Measurements from ENCODE around the gene DYRK1B. TPM values are rescaled to one million over a fixed set of nuclear protein-coding genes. Genes with fewer than 3 reads are reported as not detected.
A peak's percentile ranks its signal among the peaks of the same experiment; 100 is the strongest.

The DYRK1B gene
- total RNA-seq, 1 donor from 2014 or later = 16.7 TPM

DNA sequence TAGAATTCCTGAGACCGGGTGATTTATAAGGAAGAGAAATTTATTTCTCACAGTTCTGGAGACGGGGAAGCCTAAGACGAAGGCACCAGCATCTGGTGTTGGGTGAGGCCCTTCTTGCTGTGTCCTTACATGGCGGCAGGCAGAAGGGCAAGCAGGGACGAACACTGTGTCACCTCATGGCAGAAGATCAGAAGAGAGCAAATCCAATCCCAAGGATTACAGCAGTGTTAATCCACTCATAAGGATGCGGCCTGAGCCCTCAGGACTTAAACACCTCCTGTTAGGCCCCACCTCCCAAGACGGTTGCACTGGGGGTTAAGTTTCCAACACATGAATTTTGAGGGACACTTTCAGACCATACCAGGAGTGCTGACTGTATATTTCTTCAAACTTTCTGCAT lies 18.9 kb upstream of the DYRK1B start:
- DNase-seq = no peak
- no peak overlapping the region for H3K4me3 ChIP-seq
- intact Hi-C loops (cut with DNase I) = no loop called here
- no peak overlapping the region for H3K27ac ChIP-seq
- no peaks in the 10 kb centered on the region for H3K36me3 ChIP-seq
- no peak for ATAC-seq
- no peaks in the 10 kb centered on the region for H3K27me3 ChIP-seq
- TF ChIP-seq, protein P1, sequence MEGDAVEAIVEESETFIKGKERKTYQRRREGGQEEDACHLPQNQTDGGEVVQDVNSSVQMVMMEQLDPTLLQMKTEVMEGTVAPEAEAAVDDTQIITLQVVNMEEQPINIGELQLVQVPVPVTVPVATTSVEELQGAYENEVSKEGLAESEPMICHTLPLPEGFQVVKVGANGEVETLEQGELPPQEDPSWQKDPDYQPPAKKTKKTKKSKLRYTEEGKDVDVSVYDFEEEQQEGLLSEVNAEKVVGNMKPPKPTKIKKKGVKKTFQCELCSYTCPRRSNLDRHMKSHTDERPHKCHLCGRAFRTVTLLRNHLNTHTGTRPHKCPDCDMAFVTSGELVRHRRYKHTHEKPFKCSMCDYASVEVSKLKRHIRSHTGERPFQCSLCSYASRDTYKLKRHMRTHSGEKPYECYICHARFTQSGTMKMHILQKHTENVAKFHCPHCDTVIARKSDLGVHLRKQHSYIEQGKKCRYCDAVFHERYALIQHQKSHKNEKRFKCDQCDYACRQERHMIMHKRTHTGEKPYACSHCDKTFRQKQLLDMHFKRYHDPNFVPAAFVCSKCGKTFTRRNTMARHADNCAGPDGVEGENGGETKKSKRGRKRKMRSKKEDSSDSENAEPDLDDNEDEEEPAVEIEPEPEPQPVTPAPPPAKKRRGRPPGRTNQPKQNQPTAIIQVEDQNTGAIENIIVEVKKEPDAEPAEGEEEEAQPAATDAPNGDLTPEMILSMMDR (IDR thresholded peaks at IDR 0.05) = no peak
- H3K9me3 ChIP-seq = no peaks in the 10 kb centered on the region
- H3K4me1 ChIP-seq = no peaks in the 10 kb centered on the region

DNA sequence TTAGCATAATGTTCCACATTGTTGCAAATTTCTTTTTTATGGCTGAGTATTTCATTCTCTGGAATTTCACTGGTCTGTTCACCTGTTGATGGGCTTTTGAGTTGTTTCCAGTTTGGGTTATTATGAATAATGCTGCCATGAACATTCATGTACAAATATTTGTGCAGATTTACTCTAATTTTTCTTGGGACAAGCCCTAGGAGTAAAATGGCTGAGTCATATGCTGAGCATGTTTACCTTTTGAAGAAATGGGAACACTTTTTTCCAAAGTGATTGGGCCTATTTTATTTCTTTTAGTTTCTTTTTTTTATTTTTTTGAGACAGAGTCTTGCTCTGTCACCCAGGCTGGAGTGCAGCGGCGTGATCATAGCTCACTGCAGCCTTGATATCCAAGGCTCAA lies 16.9 kb upstream of the DYRK1B start:
- Histone ChIP-seq H3K4me1 (peaks cover 6% of the 10 kb centered on the region), H3K27ac (no peak overlapping the region), H3K27me3 (no peaks in the 10 kb centered on the region), H3K4me3 (no peak overlapping the region), H3K9me3 (no peaks in the 10 kb centered on the region), H3K36me3 (no peaks in the 10 kb centered on the region)
- intact Hi-C loops (cut with DNase I) = no loop called here
- DNase-seq = no peak
- TF ChIP-seq, protein P1 (IDR thresholded peaks at IDR 0.05) = no peak
- ATAC-seq = no peak

DNA sequence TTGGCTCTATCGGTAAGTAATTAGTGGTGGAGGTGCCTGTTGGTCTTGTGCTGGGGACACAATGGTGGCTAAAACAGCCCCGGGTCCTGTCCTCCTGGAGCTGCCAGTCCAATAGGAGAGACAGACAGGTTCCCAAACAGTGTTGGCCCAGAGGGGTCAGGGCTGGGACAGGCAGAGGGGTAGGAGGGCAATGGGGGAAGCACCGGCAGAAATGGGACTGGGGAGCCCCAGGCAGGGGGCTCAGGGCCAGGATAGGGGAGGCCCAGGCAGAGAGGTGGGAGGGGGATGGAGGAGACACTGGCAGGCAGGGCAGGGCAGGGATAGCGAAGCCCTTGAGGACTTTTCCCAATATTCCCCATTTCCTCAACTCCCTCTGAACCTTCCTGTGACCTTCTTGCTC lies 14.4 kb upstream of the DYRK1B start:
- no peak overlapping the region for H3K27ac ChIP-seq
- TF ChIP-seq, protein P1 (IDR thresholded peaks at IDR 0.05) = no peak
- H3K4me3 ChIP-seq = no peak overlapping the region
- no peaks in the 10 kb centered on the region for H3K27me3 ChIP-seq
- no peaks in the 10 kb centered on the region for H3K9me3 ChIP-seq
- H3K4me1 ChIP-seq = peaks cover 22% of the 10 kb centered on the region
- no peak for DNase-seq
- H3K36me3 ChIP-seq = no peaks in the 10 kb centered on the region
- ATAC-seq = no peak
- intact Hi-C loops (cut with DNase I) = no loop called here

DNA sequence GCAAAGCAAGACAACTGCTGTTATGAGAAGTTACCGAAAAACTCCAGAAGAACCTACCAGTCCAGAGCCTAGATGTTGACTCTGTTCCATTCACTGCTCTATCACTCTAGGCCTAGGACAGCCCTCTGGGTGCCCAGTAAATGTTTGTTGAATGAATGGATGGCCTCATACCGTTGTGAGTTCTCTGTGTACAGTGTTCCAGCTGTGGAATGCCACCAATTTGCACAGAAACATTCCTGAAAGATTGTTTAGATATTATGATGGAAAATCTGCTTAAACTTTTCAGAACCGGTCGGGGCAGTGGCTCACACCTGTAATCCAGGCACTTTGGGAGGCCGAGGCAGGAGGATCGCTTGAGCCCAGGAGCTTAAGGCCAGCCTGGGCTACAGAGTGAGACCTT lies 13.6 kb upstream of the DYRK1B start:
- Histone ChIP-seq H3K27me3 (no peaks in the 10 kb centered on the region), H3K4me3 (no peak overlapping the region), H3K4me1 (peaks cover 26% of the 10 kb centered on the region), H3K36me3 (no peaks in the 10 kb centered on the region), H3K9me3 (no peaks in the 10 kb centered on the region), H3K27ac (no peak overlapping the region)
- TF ChIP-seq, protein P1 (IDR thresholded peaks at IDR 0.05) = no peak
- intact Hi-C loops (cut with DNase I) = no loop called here
- DNase-seq (no peak), ATAC-seq (no peak)

DNA sequence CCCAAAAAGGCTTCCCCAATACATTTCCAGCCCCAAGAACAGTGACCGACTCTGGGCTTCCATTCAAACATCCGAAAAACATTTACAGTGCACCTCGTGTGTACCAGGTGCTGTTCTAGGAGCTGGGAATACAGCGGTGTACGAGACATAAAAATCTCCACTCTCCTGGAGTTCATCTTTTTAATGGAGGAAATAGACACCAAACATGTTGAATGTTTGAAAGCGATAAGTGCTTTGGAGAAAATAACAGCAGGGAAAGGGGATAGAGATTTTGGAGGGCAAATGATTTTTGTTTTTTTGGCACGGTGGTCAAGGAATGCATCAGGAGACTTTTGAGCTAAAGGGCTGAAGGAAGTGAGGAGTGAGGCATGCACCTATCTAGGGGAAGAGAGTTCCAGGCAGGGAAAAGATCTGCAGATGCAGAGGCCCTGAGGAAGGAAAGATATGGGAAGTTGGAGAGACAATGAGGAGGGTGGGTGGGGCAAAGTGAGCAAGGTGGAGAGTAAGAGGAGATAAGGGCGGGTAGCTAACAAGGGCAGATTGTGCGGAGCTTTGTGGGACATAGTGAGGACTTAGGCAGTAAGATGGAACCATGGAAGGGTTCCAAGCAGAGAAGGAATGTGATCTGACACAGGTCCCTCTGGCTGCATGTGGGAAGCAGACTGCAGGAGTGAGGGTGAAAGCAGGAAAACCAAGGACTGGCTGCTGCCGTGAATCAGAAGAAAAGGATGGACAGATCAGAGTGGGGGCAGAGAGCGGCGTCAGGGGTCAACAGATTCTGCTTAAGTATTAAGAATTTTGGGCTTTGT lies 12.9 kb upstream of the DYRK1B start:
- Histone ChIP-seq H3K27ac (peak overlapping the region; percentile 93), H3K4me1 (peaks cover 32% of the 10 kb centered on the region), H3K36me3 (no peaks in the 10 kb centered on the region), H3K27me3 (no peaks in the 10 kb centered on the region), H3K4me3 (peak overlapping the region; percentile 96), H3K9me3 (no peaks in the 10 kb centered on the region)
- ATAC-seq (no peak), DNase-seq (no peak)
- intact Hi-C loops (cut with DNase I) = no loop called here
- TF ChIP-seq, protein P1 (IDR thresholded peaks at IDR 0.05) = no peak

Measured in upper lobe of right lung (tissue), 1 donor.